Heart left ventricle (tissue), 13 donors: Measurements from ENCODE around the gene SLC22A13.

Source experiments
- POLR2A ChIP-seq, 2 donors: fragments of 450-650 bp; IDR thresholded peaks; one replicate each; pipeline ENCODE4 v1.6.1; 2017; ENCODE audit warnings: antibody characterized with exemption in 2 of 2, mild to moderate bottlenecking in 2 of 2, moderate library complexity in 2 of 2
- TF ChIP-seq, protein P1 (sequence below), 12 donors: fragments of 200-600 bp; sonication (generic) in 4 of 12; IDR thresholded peaks; one replicate each; pipeline versions ENCODE4 v1.5.0 to v1.8.0; 2018 to 2022; ENCODE audit warnings: antibody characterized with exemption in 12 of 12, mild to moderate bottlenecking in 5 of 12
- donor health status: ischemic (EF 13 %, LVEDD 7.1; RV severe dilation, severe dysfunction).
- donor health status: DM: no; HTN: yes; CAD: no.
- donor health status: DM: no; HTN: no; CAD: no.
- donor health status: ischemic (EF 25% LVEDD 6.9; RV normal size, moderate dysfunction).
- donor health status: ischemic (EF 25% LVEDD 5.7; RV mildly dilated, moderate dysfunction).
- donor health status: ischemic (EF 35%, LVEDD 5.7; RV mildly dilated, moderate dysfunction).
- donor health status: nonischemic (EF 11% LVEDD 7.7; RV severe dilation, severe dysfunction).
- donor health status: DM: yes; HTN: yes; CAD: no.
- donor health status: PGD.
- donor health status: ischemic (EF 29% LVEDD 5.4; RV normal size, mild dysfunction).
- donor health status: nonischemic (EF 23%, LVEDD 6.1; RV moderate dilation, normal function).

- TF ChIP-seq, protein P1, sequence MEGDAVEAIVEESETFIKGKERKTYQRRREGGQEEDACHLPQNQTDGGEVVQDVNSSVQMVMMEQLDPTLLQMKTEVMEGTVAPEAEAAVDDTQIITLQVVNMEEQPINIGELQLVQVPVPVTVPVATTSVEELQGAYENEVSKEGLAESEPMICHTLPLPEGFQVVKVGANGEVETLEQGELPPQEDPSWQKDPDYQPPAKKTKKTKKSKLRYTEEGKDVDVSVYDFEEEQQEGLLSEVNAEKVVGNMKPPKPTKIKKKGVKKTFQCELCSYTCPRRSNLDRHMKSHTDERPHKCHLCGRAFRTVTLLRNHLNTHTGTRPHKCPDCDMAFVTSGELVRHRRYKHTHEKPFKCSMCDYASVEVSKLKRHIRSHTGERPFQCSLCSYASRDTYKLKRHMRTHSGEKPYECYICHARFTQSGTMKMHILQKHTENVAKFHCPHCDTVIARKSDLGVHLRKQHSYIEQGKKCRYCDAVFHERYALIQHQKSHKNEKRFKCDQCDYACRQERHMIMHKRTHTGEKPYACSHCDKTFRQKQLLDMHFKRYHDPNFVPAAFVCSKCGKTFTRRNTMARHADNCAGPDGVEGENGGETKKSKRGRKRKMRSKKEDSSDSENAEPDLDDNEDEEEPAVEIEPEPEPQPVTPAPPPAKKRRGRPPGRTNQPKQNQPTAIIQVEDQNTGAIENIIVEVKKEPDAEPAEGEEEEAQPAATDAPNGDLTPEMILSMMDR (IDR thresholded peaks at IDR 0.05), result no peak
- TF ChIP-seq POLR2A (IDR thresholded peaks at IDR 0.05), result no peak
Measured at GRCh38 chr3:38264353-38264771, 1.2 kb upstream of the SLC22A13 start.
